ENCODE measurements around the gene NPC1. TPM values are rescaled to one million over a fixed set of nuclear protein-coding genes. Genes with fewer than 3 reads are reported as not detected.
A peak's percentile ranks its signal among the peaks of the same experiment; 100 is the strongest.

The NPC1 gene
- total RNA-seq, 2 experiments from 2014 or later: 34.6 to 35.0 TPM

DNA sequence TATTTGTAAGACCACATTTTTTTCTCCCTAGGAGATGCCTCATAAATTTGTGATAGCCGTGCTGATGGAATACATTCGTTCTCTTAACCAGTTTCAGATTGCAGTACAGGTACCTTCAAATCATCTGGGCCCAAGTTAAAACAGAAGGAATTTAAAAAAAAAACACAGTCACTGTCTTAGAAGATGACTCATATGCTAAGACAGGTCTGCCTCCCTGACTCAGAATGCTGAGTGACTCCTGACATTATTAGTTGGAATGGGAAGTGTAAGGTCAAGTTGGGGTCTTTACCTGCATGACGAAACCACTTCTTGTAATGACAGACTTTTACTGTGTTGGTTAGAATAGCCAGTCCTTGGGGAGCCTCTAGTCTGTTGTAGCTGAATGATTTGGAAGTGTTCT, 56.7 kb downstream of the NPC1 start:
- H3K27ac Mint-ChIP-seq: peak overlapping the region; percentile 4

DNA sequence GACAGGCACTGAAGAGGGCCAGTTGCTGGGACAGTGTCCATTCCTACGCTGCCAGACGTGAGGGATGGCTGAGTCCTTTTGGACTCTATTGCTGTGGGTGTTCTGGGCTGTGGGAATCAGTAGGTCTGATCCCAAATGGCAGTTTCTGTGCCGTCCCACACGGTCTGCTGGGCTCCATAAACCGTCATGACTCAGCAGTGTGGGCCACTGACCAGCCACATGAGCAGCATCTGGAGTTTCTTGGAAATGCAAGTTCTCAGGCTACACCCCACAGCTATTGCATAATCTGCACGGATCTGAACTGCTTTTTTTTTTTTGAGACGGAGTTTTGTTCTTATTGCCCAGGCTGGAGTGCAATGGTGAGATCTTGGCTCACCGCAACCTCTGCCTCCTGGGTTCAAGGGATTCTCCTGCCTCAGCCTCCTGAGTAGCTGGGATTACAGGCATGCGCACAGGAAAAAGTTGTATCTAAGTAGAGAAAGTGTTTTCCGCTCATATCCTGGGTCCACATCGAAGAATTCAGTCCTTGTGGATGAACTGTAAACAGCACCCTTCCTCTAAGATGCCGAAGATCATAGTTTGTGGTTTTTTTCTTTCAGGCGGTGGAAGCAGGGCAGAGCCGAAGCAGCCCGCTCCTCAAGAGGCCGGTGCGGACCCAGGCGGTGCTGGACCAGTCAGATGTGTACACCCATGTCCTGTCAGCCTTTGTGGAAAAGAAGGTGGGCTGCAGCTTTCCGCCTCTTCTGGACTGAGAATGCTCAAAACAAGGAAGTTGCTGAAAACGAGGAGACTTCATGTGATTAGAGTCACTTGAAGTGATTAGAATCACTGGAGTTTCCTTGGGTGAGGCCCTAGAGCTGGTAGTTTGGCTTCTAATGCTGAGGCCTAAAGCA, 57.5 kb downstream of the NPC1 start:
- no peak for DNase-seq
- CTCF ChIA-PET: interaction anchor here (0.6 kb wide), 1 partner anchor 336 kb away, joined by 3 read pairs; no protein-coding TSS in a partner anchor
- H3K9me3 Mint-ChIP-seq (ENCODE audit: insufficient read depth): no peaks in the 10 kb centered on the region
- ATAC-seq: no peak
- H3K36me3 Mint-ChIP-seq (ENCODE audit: low read depth): peaks cover 70% of the 10 kb centered on the region
- H3K4me3 Mint-ChIP-seq: no peak overlapping the region
- no peaks in the 10 kb centered on the region for H3K27me3 Mint-ChIP-seq (ENCODE audit: low read depth)
- H3K4me1 Mint-ChIP-seq (ENCODE audit: low read depth): peaks cover 1% of the 10 kb centered on the region
- POLR2A ChIA-PET: no interaction called here
- H3K27ac Mint-ChIP-seq: peak overlapping the region; percentile 4

More for the DNA sequence above, 56.7 kb downstream of the NPC1 start:
- Mint-ChIP-seq H3K4me1 (ENCODE audit: low read depth) (no peaks in the 10 kb centered on the region), H3K27me3 (ENCODE audit: low read depth) (no peaks in the 10 kb centered on the region), H3K36me3 (ENCODE audit: low read depth) (peaks cover 67% of the 10 kb centered on the region), H3K9me3 (ENCODE audit: insufficient read depth) (no peaks in the 10 kb centered on the region), H3K4me3 (no peak overlapping the region)
- ChIA-PET POLR2A (no interaction called here), CTCF (no interaction called here)
- ATAC-seq (no peak), DNase-seq (no peak)

DNA sequence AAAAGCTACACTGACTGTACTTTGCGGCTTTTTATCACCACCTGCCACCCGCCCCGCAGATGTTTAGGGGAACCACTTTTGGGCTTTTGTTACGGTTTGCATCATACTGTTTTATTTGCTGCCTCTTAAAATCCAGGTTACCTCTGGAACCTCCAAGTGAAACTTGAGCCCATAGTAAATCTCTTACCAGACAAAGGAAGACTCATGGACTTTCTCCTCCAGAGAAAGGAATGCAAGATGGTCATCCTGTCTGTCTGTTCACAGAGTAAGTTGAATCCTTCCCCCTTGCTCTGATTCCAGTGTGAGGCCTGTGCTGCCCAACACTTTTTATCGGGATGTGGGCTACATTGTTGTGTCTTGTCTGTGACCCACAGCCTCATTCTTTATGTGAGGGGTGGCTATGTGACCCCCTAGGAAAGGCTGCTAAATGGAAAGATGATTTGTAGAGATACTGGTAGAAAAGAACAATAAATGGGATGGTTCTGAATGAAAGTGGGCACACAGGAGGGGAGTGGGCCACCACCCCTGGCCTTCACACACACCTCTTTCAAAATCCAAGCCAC, 59.7 kb downstream of the NPC1 start:
- ChIA-PET CTCF (interaction anchor here (1.0 to 1.8 kb wide), 2 partner anchors 10 to 11 kb away, joined by 4 to 7 read pairs; no protein-coding TSS in a partner anchor), POLR2A (no interaction called here)
- Mint-ChIP-seq H3K27ac (peak overlapping the region; percentile 18), H3K4me3 (no peak overlapping the region), H3K4me1 (ENCODE audit: low read depth) (peaks cover 11% of the 10 kb centered on the region), H3K9me3 (ENCODE audit: insufficient read depth) (no peaks in the 10 kb centered on the region), H3K27me3 (ENCODE audit: low read depth) (no peaks in the 10 kb centered on the region), H3K36me3 (ENCODE audit: low read depth) (peaks cover 74% of the 10 kb centered on the region)
- DNase-seq (no peak), ATAC-seq (no peak)

DNA sequence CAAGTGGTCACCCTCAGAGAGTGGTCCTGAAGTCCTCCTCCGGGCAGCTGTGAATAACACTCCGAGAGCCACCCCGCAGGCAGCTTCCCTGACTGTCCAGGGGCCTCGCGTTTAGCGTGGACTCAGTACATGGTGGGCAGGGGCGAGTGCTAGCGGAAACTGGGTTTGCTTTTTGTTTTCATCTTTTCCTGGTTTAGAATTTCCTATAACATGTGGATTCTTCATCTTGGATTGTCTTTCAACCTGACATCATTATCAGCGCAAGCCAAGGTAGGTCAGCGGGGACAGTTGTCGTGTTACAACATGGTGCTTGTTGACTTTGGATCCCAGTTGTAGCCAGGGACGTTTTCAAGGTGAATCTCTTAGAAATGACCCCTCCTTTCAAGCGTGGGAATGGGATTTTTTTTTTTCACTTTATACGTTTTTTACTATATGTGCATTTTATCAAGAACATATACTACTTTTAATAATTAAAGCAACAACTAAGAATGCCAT, 62.0 kb downstream of the NPC1 start:
- Mint-ChIP-seq H3K9me3 (ENCODE audit: insufficient read depth) (no peaks in the 10 kb centered on the region), H3K36me3 (ENCODE audit: low read depth) (peaks cover 73% of the 10 kb centered on the region), H3K4me1 (ENCODE audit: low read depth) (peaks cover 11% of the 10 kb centered on the region), H3K27me3 (ENCODE audit: low read depth) (no peaks in the 10 kb centered on the region), H3K4me3 (no peak overlapping the region), H3K27ac (no peak overlapping the region)
- ChIA-PET POLR2A (no interaction called here), CTCF (interaction anchor here (0.8 to 1.1 kb wide), 2 partner anchors 8 to 64 kb away, joined by 3 read pairs; no protein-coding TSS in a partner anchor)
- ATAC-seq (no peak), DNase-seq (no peak)

DNA sequence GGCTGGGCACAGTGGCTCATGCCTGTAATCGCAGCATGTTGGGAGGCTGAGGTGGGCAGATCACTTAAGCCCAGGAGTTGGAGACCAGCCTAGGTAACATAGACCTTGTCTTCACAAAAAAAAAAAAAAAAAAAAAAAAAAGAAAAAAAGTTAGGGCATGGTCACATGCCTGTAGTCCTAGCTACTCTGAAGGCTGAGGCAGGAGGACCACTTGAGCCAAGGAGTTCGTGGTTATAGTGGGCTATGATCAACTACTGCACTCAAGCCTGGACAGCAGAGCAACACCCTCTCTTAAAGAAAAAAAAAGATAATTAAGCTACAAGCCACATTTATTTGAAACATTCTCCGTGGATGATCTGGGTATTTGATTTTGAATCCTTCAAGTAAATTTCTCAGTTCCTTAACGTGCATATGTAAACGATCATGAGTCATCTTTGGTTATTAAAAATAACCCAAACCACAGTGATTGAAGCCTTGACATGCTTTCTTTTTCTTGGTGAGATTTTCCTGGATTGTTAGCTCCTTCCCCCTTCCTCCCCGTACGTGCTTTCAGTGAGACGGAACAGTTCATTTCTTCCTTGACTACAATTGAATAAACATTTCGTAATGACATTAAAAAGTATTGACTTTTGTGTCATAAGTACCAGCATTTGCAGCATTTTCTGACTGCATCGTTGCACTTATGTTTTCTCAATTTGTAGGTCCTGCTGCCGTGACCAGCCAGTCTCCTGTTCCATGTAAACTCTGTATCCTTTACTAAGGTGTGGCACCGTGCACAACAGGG, 62.7 kb downstream of the NPC1 start:
- DNase-seq (no peak), ATAC-seq (no peak)
- ChIA-PET POLR2A (interaction anchor here (0.6 to 1.5 kb wide), 3 partner anchors 18 to 37 kb away, joined by 3 to 4 read pairs (median 3); partner anchors contain the start of gene RMC1), CTCF (interaction anchor here (0.8 to 1.9 kb wide), 2 partner anchors 19 to 64 kb away, joined by 3 to 6 read pairs; no protein-coding TSS in a partner anchor)
- Mint-ChIP-seq H3K4me1 (ENCODE audit: low read depth) (peaks cover 11% of the 10 kb centered on the region), H3K27me3 (ENCODE audit: low read depth) (no peaks in the 10 kb centered on the region), H3K36me3 (ENCODE audit: low read depth) (peaks cover 72% of the 10 kb centered on the region), H3K27ac (no peak overlapping the region), H3K9me3 (ENCODE audit: insufficient read depth) (no peaks in the 10 kb centered on the region), H3K4me3 (no peak overlapping the region)

DNA sequence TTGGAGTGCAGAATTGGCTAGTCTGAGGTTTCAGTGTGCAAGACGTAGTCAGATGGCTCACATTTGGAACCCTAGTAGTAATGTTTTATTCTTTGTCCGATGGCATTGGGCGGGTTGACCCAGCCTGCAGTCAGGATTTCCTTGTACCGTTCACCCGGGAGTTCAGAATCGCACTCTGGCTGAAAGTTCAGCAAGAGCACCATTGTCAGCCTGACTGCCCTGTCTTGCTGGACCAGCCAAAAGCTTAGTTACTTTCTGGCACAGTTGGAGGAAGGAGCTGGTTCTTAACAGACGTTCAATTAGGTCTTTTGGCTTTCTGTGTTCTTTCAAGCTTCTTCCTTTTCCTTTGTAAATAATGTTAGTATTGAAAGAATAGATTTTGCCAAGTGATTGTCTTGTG, 64.4 kb downstream of the NPC1 start:
- ChIA-PET POLR2A (interaction anchor here (1.5 kb wide), 1 partner anchor 19 kb away, joined by 3 read pairs; no protein-coding TSS in a partner anchor), CTCF (interaction anchor here (1.0 to 1.9 kb wide), 2 partner anchors 17 to 23 kb away, joined by 5 to 6 read pairs; no protein-coding TSS in a partner anchor)
- no peak for DNase-seq
- Mint-ChIP-seq H3K36me3 (ENCODE audit: low read depth) (peaks cover 75% of the 10 kb centered on the region), H3K9me3 (ENCODE audit: insufficient read depth) (no peaks in the 10 kb centered on the region), H3K27ac (no peak overlapping the region), H3K27me3 (ENCODE audit: low read depth) (no peaks in the 10 kb centered on the region), H3K4me3 (no peak overlapping the region), H3K4me1 (ENCODE audit: low read depth) (peaks cover 11% of the 10 kb centered on the region)
- no peak for ATAC-seq

DNA sequence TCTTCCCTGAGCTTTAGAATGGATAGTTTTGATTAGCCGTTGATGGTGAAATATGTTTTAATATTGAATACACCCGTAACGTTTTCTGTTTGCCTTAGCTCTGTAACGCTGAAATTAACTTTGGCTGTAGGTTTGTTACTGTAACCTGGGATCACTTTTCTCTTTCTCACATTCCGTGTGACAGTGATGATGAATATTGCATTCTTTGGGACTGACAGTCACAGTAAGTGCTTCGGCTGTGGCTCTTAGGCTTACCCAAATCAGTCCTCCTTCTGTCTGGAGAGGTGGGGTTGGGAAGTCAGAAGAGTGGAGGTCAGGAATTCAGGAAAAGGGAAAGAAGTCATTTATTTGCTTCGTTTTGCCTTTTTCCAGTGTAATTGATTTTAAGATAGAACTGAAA, 65.0 kb downstream of the NPC1 start:
- H3K4me1 Mint-ChIP-seq (ENCODE audit: low read depth): peaks cover 11% of the 10 kb centered on the region
- H3K36me3 Mint-ChIP-seq (ENCODE audit: low read depth): peaks cover 70% of the 10 kb centered on the region
- DNase-seq (no peak), ATAC-seq (no peak)
- H3K4me3 Mint-ChIP-seq: no peak overlapping the region
- H3K27ac Mint-ChIP-seq: no peak overlapping the region
- H3K27me3 Mint-ChIP-seq (ENCODE audit: low read depth): no peaks in the 10 kb centered on the region
- ChIA-PET POLR2A (interaction anchor here (0.6 kb wide), 1 partner anchor 962 kb away, joined by 4 read pairs; no protein-coding TSS in a partner anchor), CTCF (interaction anchor here (1.4 kb wide), 1 partner anchor 23 kb away, joined by 5 read pairs; no protein-coding TSS in a partner anchor)
- no peaks in the 10 kb centered on the region for H3K9me3 Mint-ChIP-seq (ENCODE audit: insufficient read depth)

DNA sequence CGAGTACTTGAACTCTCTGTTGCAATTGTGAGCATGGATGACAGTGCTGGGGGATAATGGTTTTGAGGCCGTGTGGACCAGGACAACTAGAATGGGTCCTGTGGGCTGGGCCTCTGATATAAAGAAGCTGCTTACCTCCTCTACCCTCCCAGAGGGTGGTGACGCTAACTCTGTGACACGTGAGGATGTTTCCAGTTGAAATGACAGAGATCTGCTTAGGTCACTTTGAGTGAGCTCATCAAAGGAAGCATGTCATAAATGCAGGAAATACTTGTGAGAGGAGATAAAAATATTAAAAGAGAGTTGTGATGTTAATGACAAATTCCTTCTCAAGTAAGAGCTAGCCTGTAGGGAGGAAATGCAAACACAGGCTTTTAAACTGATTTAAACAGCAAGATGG, 66.6 kb downstream of the NPC1 start:
- DNase-seq (no peak), ATAC-seq (no peak)
- Mint-ChIP-seq H3K36me3 (ENCODE audit: low read depth) (peaks cover 71% of the 10 kb centered on the region), H3K27me3 (ENCODE audit: low read depth) (no peaks in the 10 kb centered on the region), H3K4me1 (ENCODE audit: low read depth) (peaks cover 16% of the 10 kb centered on the region), H3K9me3 (ENCODE audit: insufficient read depth) (no peaks in the 10 kb centered on the region), H3K27ac (no peak overlapping the region), H3K4me3 (no peak overlapping the region)
- CTCF ChIA-PET: interaction anchor here (1.4 kb wide), 1 partner anchor 21 kb away, joined by 5 read pairs; no protein-coding TSS in a partner anchor
- POLR2A ChIA-PET: no interaction called here

DNA sequence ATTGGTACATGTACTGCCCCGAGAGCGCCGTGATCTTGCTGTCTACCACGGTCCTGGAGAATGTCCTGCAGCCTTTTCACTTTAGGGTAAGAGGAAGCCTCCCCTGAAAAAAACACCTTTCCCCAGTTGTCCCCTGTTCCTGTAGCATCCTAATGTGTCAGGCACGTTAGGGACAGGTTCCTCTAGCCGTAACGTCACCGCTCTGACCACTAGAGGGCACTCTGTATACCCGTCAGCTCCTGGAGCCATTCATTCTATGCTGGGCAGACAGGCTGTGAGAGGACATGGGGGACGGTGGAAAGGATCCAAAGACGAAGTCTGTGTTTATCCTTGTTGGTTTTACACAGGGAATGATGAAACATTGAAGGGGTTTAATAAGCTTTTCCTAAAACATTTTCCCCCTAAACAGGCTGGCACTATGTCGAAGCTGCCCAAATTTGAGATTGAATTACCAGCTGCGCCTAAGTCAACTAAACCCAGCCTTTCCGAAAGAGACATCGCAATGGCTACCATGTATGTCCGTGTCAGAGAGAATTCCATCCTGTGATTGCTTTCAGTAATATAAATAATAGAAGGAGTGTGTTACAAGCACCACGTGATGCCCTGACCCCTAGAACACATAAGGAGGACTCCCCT, 70.3 kb downstream of the NPC1 start:
- ChIA-PET CTCF (interaction anchor here (0.7 to 3.6 kb wide), 43 partner anchors 9 to 384 kb away, joined by 3 to 42 read pairs (median 4); partner anchors contain the start of genes NPC1, RIOK3 and RMC1), POLR2A (interaction anchor here (1.6 kb wide), 1 partner anchor 70 kb away, joined by 4 read pairs; the partner anchor contains the start of gene NPC1)
- no peaks in the 10 kb centered on the region for H3K9me3 Mint-ChIP-seq (ENCODE audit: insufficient read depth)
- DNase-seq: peak; percentile 85
- peak; percentile 95 for ATAC-seq
- H3K27me3 Mint-ChIP-seq (ENCODE audit: low read depth): no peaks in the 10 kb centered on the region
- H3K36me3 Mint-ChIP-seq (ENCODE audit: low read depth): peaks cover 62% of the 10 kb centered on the region
- peaks cover 26% of the 10 kb centered on the region for H3K4me1 Mint-ChIP-seq (ENCODE audit: low read depth)
- peak overlapping the region; percentile 45 for H3K27ac Mint-ChIP-seq
- no peak overlapping the region for H3K4me3 Mint-ChIP-seq

DNA sequence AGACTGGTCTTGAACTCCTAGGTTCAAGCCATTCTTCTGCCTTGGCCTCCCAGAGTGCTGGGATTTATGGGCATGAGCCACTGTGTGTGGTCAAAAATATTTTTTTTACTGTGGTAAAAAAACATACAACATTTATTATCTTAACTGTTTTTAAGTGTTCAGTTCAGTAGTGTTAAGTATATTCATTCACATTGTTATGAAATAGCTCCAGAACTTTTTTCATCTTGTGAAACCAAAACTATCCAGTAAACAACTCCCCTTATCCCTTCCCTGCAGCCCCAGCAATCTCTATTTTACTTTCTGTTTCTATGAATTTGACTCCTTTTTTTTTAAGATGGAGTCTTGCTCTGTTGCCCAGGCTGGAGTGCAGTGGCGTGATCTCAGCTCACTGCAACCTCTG, 73.7 kb downstream of the NPC1 start:
- Mint-ChIP-seq H3K36me3 (ENCODE audit: low read depth) (peaks cover 59% of the 10 kb centered on the region), H3K4me3 (peak overlapping the region; percentile 15), H3K4me1 (ENCODE audit: low read depth) (peaks cover 38% of the 10 kb centered on the region), H3K27me3 (ENCODE audit: low read depth) (no peaks in the 10 kb centered on the region), H3K9me3 (ENCODE audit: insufficient read depth) (no peaks in the 10 kb centered on the region), H3K27ac (peak overlapping the region; percentile 48)
- ChIA-PET POLR2A (interaction anchor here (0.6 kb wide), 1 partner anchor 514 kb away, joined by 3 read pairs; no protein-coding TSS in a partner anchor), CTCF (interaction anchor here (1.2 kb wide), 1 partner anchor 13 kb away, joined by 5 read pairs; no protein-coding TSS in a partner anchor)
- DNase-seq: no peak
- ATAC-seq: peak; percentile 30
